C4-2B (cell line): ENCODE measurements around the gene NHLRC4.

Experiments used
- CTCF ChIP-seq: fragments of 450-650 bp; conservative IDR thresholded peaks from 2 replicates; pipeline ENCODE4 v1.5.1; 2017; ENCODE audit warnings: mild to moderate bottlenecking
- ZFX ChIP-seq: fragments of 450-650 bp; IDR thresholded peaks from 2 replicates; pipeline ENCODE4 v1.6.1; 2017

GRCh38 chr16:591231-591630 is 24.4 kb downstream of the NHLRC4 start:
- no peak for TF ChIP-seq CTCF
- no peak for TF ChIP-seq ZFX
